ENCODE measurements around the gene ANKDD1B. TPM values are rescaled to one million over a fixed set of nuclear protein-coding genes. Genes with fewer than 3 reads are reported as not detected.
"Not testable (repeated sequence)": the region's sequence is repeated elsewhere in the genome, so short reads cannot be mapped to it uniquely, and the experiment has no call there.

ANKDD1B gene
- total and polyA plus RNA-seq, 2 of the 13 experiments (the other 11 are each of a cell fraction or from before 2014, with no cell fraction given), result 0.12 to 0.27 TPM

- H2AFZ ChIP-seq (ENCODE audit: low read length); H3K4me1 ChIP-seq (ENCODE audit: insufficient read depth, low read length); H3K4me2 ChIP-seq (ENCODE audit: low read depth, low read length); H3K36me3 ChIP-seq (replicated peaks in 1 of 2; ENCODE audit: control insufficient read depth in 1 of 2, insufficient read depth in 2 of 2, low read length in 2 of 2); H3K79me2 ChIP-seq (ENCODE audit: insufficient read depth, low read length); H3K27me3 ChIP-seq (ENCODE audit: control insufficient read depth in 1 of 2, insufficient read depth in 2 of 2, low read length in 2 of 2); H4K20me1 ChIP-seq (ENCODE audit: insufficient read depth, low read length); H3K9ac ChIP-seq (ENCODE audit: insufficient read depth, low read depth, low read length); H3K27ac ChIP-seq (ENCODE audit: extremely low read length, insufficient read depth, low read length); in situ Hi-C loops (cut with HindIII; ENCODE audit: extremely low pct_ligation_motif_present, low pct_unique_long_range_greater_than_20kb); CTCF ChIA-PET (ENCODE audit: low intra/inter-chr PET ratio, low total read pairs); BruUV-seq (replicated peaks); intact Hi-C loops (cut with micrococcal nuclease; ENCODE audit: unreplicated experiment); POLR2A ChIA-PET; H3K9me3 ChIP-seq (ENCODE audit: low read length); ATAC-seq; DNase-seq (ENCODE audit: low spot score); FAIRE-seq; H3K4me3 ChIP-seq (replicated peaks in 1 of 3; ENCODE audit: insufficient read depth in 1 of 3, low read depth in 2 of 3, low read length in 3 of 3); TF ChIP-seq FOXA1 (IDR thresholded peaks at IDR 0.05): not testable (repeated sequence)
- WGBS (ENCODE audit: low lambda C conversion rate), result 90% methylated on average over 17 of the region's 22 CpGs
- peak; percentile 78 for TF ChIP-seq FOXA1 (CRISPR knock-in tag; IDR thresholded peaks at IDR 0.05)
- TF ChIP-seq SAP130 (CRISPR knock-in tag; IDR thresholded peaks at IDR 0.05; ENCODE audit: low read depth), result peak; percentile 16; the same call in 1 of the 2 replicates
- peak; percentile 31; the same call in 1 of the 2 replicates for TF ChIP-seq SP5 (CRISPR knock-in tag; IDR thresholded peaks at IDR 0.05; ENCODE audit: borderline replicate concordance, low read depth)
- TF ChIP-seq HOXA3 (CRISPR knock-in tag; IDR thresholded peaks at IDR 0.05), result peak; percentile 53; the same call in 1 of the 2 replicates
- peak; percentile 39 for TF ChIP-seq YY1 (IDR thresholded peaks at IDR 0.05; ENCODE audit: insufficient read depth, insufficient replicate concordance, low read depth, low read length)
- TF ChIP-seq ETV5 (CRISPR knock-in tag; IDR thresholded peaks at IDR 0.05; ENCODE audit: borderline replicate concordance), result peak; percentile 56; the same call in 1 of the 2 replicates
- peak; percentile 47; the same call in 1 of the 2 replicates for TF ChIP-seq ARID5B (CRISPR knock-in tag; IDR thresholded peaks at IDR 0.05)
- TF ChIP-seq ELF1 (CRISPR knock-in tag; IDR thresholded peaks at IDR 0.05), result peak; percentile 39; the same call in 1 of the 2 replicates
- peak; percentile 66 for TF ChIP-seq FOXA3 (CRISPR knock-in tag; IDR thresholded peaks at IDR 0.05)
- peak; percentile 87 for TF ChIP-seq ZNF281 (CRISPR knock-in tag; IDR thresholded peaks at IDR 0.05; ENCODE audit: borderline replicate concordance)
- peak; percentile 57 for TF ChIP-seq ZMYM4 (CRISPR knock-in tag; IDR thresholded peaks at IDR 0.05)
- TF ChIP-seq ZNF687 (CRISPR knock-in tag; IDR thresholded peaks at IDR 0.05), result peak; percentile 39
Observed at GRCh38 chr5:75695472-75696351, 84.5 kb downstream of the ANKDD1B start.
